Progenitor cell of endocrine pancreas (in vitro differentiated cells): Measurements from ENCODE around the gene SLC16A1. TPM values are rescaled to one million over a fixed set of nuclear protein-coding genes. Genes with fewer than 3 reads are reported as not detected.
"Not testable (repeated sequence)": the region's sequence is repeated elsewhere in the genome, so short reads cannot be mapped to it uniquely, and the experiment has no call there.

ENCODE experiments used
- DNase-seq: peaks from one replicate; pipeline ENCODE4 v3.0.0; 2021; ENCODE audit warnings: low spot score; ENCODE audit not compliant: unreplicated experiment
- H3K27ac Mint-ChIP-seq: 2 replicates; pipeline ENCODE4 v1.8.0; 2021; ENCODE audit warnings: mild to moderate bottlenecking, moderate library complexity, mixed read lengths
- H3K27me3 Mint-ChIP-seq: 2 replicates; pipeline ENCODE4 v1.8.0; 2021; ENCODE audit warnings: mixed read lengths
- H3K36me3 Mint-ChIP-seq: 2 replicates; pipeline ENCODE4 v1.8.0; 2022; ENCODE audit warnings: mixed read lengths; ENCODE audit not compliant: insufficient read depth
- H3K4me1 Mint-ChIP-seq: 2 replicates; pipeline ENCODE4 v1.8.0; 2021; ENCODE audit warnings: low read depth, mixed read lengths
- H3K4me3 Mint-ChIP-seq: 2 replicates; pipeline ENCODE4 v1.8.0; 2021; ENCODE audit warnings: low read depth, mild to moderate bottlenecking, moderate library complexity, mixed read lengths
- H3K9me3 Mint-ChIP-seq: 2 replicates; pipeline ENCODE4 v1.8.0; 2021; ENCODE audit warnings: low read depth, mixed read lengths
- total RNA-seq: library from RNA; stranded (reverse); gene quantifications from 2 replicates; pipeline ENCODE4 v1.2.1, GENCODE V29; 2021
- TF ChIP-seq, protein P1 (sequence below): fragments of 200-600 bp; sonication (generic); IDR thresholded peaks from one replicate; pipeline ENCODE4 v1.5.0; 2021; ENCODE audit warnings: antibody characterized with exemption, mild to moderate bottlenecking; ENCODE audit not compliant: unreplicated experiment

The SLC16A1 gene
- total RNA-seq, 1 donor from 2014 or later, result 65.0 TPM

DNA sequence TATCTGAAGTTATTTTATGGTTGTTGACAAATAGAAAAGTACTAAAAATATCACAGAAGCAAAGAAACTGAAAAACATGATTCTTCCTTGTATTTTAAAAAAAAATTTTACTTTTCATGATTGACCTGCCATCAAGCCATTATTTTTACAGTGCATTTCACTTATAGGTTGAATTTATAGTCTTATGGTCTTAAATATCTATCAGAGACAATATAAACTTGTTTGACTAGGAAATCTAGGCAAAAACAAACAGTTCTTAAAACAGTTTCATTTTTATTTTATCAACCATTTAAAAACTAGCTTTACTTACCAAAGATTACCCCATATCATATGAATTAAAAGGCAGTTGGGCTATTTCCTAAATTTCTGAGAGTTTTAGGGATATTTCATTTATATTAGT, 59.2 kb downstream of the SLC16A1 start:
- Mint-ChIP-seq H3K36me3 (peaks cover 13% of the 10 kb centered on the region), H3K27me3 (no peaks in the 10 kb centered on the region), H3K4me3 (no peak overlapping the region), H3K27ac (no peak overlapping the region), H3K4me1 (no peaks in the 10 kb centered on the region), H3K9me3 (peaks cover 19% of the 10 kb centered on the region)
- TF ChIP-seq, protein P1, sequence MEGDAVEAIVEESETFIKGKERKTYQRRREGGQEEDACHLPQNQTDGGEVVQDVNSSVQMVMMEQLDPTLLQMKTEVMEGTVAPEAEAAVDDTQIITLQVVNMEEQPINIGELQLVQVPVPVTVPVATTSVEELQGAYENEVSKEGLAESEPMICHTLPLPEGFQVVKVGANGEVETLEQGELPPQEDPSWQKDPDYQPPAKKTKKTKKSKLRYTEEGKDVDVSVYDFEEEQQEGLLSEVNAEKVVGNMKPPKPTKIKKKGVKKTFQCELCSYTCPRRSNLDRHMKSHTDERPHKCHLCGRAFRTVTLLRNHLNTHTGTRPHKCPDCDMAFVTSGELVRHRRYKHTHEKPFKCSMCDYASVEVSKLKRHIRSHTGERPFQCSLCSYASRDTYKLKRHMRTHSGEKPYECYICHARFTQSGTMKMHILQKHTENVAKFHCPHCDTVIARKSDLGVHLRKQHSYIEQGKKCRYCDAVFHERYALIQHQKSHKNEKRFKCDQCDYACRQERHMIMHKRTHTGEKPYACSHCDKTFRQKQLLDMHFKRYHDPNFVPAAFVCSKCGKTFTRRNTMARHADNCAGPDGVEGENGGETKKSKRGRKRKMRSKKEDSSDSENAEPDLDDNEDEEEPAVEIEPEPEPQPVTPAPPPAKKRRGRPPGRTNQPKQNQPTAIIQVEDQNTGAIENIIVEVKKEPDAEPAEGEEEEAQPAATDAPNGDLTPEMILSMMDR, result no peak
- no peak for DNase-seq

DNA sequence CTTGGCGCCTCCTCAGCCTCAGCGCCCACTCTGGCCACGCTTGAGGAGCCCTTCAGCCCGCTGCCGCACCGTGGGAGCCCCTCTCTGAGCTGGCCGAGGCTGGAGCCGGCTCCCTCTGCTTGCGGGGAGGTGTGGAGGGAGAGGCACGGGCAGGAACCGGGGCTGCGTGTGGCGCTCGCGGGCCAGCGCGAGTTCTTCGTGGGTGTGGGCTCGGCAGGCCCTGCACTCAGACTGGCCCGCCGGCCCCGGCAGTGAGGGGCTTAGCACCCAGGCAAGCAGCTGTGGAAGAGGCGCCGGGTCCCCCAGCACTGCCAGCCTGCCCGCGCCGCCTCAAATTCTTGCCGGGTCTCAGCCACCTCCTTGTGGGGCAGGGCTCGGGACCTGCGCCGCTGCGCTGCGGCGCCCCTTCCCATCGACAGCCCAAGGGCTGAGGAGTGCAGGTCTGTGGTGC, 61.4 kb downstream of the SLC16A1 start:
- peaks cover 13% of the 10 kb centered on the region for H3K36me3 Mint-ChIP-seq
- no peak overlapping the region for H3K4me3 Mint-ChIP-seq

DNA sequence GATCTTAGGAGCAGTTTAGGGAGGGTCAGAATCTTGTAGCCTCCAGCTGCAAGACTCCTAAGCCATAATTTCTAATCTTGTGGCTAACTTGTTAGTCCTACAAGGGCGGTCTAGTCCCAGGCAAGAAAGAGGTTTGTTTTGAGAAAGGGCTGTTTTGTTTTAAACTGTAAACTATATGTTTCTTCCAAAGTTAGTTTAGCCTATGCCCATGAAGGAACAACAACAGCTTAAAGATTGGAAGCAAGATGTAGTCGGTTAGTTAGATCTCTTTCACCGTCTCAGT, 62.0 kb downstream of the SLC16A1 start:
- Mint-ChIP-seq H3K4me1 (no peaks in the 10 kb centered on the region), H3K27me3 (no peaks in the 10 kb centered on the region), H3K4me3 (no peak overlapping the region), H3K27ac (no peak overlapping the region), H3K36me3 (peaks cover 13% of the 10 kb centered on the region), H3K9me3 (peaks cover 19% of the 10 kb centered on the region)
- TF ChIP-seq, protein P1, result no peak
- no peak for DNase-seq

More for the DNA sequence above, 61.4 kb downstream of the SLC16A1 start:
- Mint-ChIP-seq H3K27me3 (no peaks in the 10 kb centered on the region), H3K27ac (no peak overlapping the region), H3K9me3 (peaks cover 19% of the 10 kb centered on the region), H3K4me1 (no peaks in the 10 kb centered on the region)
- DNase-seq, result no peak
- TF ChIP-seq, protein P1, result no peak

DNA sequence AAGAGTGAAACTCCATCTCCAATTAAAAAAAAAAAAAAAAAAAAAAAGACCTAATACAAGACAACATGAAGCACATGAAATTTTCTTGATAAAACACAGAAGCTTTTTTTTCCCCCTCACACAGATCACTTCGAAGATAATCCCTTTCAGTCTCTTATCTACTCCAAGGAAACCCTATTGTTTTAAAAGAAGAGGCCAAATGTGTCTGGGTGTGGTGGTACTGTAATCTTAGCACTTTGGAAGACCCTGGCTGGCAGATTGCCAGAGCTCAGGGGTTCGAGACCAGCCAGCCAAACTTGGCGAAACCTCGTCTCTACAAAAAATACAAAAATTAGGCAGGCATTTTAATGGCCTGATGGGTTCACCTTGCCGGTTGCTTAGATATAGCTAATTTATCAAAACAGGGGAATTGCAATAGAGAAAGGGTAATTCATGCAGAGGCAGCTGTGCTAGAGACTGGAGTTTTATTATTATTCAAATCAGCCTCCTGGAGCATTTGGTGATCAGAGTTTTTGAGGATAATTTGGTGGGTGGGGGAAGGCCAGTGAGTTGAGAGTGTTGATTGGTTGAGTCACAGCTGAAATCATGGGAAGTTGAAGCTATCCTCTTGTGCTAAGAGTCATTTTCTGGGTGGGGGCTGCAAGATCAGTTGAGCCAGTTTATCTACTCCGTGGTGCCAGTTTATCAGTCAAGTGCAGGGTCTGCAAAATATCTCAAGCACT, 62.5 kb downstream of the SLC16A1 start:
- Mint-ChIP-seq H3K4me3 (no peak overlapping the region), H3K27me3 (no peaks in the 10 kb centered on the region), H3K27ac (no peak overlapping the region), H3K36me3 (peaks cover 13% of the 10 kb centered on the region), H3K4me1 (no peaks in the 10 kb centered on the region), H3K9me3 (peaks cover 19% of the 10 kb centered on the region)
- TF ChIP-seq, protein P1, result no peak
- no peak for DNase-seq

DNA sequence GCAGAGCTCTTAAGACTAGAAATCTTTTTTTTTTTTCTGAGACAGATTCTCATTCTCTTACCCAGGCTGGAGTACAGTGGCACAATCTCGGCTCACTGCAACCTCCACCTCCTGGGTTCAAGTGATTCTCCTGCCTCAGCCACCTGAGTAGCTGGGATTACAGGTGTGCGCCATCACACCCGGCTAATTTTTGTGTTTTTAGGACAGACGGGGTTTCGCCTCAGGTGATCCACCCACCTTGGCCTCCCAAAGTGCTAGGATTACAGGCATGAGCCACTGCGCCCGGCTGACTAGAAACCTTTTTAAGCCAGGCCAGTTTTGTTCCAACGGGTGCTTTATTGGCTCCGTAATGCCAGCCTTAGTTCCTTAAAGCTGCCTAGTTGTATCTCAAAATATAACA, 66.1 kb downstream of the SLC16A1 start:
- not testable (repeated sequence) for H3K27me3 Mint-ChIP-seq, H3K27ac Mint-ChIP-seq, DNase-seq, H3K4me1 Mint-ChIP-seq, H3K36me3 Mint-ChIP-seq, H3K9me3 Mint-ChIP-seq, H3K4me3 Mint-ChIP-seq
